ENCODE results near the gene RBMS1. TPM values are rescaled to one million over a fixed set of nuclear protein-coding genes. Genes with fewer than 3 reads are reported as not detected.

Gene RBMS1
- total RNA-seq, 5 donors from 2014 or later (not counting 1 experiment from before 2014, with no cell fraction given) = 94.2 to 137 (median 105) TPM

DNA sequence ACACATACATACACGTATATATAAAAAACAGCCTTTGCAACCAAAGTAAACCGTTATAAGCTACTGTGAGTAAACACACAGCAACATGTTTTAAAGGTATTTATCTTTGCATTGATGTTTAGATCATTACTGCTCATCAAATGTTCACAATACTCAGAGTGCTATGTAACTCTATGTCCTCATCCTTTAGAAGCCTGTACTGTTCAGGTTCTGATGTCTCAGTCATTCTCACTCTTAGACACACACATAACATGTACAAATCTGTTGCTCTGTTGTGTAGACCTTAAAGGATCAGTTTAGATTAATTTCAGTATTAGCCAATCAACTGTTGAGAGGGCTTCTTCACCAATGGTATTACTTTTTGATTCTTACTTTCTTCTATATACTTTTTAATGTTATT, 153.9 kb downstream of the RBMS1 start:
- ATAC-seq (replicated peaks in 1 of 4) = no peak
- H3K36me3 ChIP-seq (ENCODE audit: control insufficient read depth in 2 of 2, extremely low read depth in 1 of 2, insufficient read depth in 1 of 2, low read length in 1 of 2) = no peaks in the 10 kb centered on the region
- Mint-ChIP-seq H3K9me3 (no peaks in the 10 kb centered on the region), H3K27ac (peak overlapping the region in 1 of 2 donors; percentile 75), H3K27me3 (no peaks in the 10 kb centered on the region), H3K4me3 (no peak overlapping the region), H3K36me3 (peaks cover 12% of the 10 kb centered on the region), H3K4me1 (peaks cover 81 to 85% (median 83%) of the 10 kb centered on the region in 3 donors)
- CTCF ChIA-PET = no interaction called here
- DNase-seq = no peak
- no CpG with 5 or more reads among the region's 2 CpGs for WGBS (ENCODE audit: insufficient coverage)
- H3K4me1 ChIP-seq (ENCODE audit: control insufficient read depth in 1 of 2, extremely low read depth in 1 of 2, insufficient read depth in 2 of 2, low read length in 2 of 2) = peaks cover 15 to 17% of the 10 kb centered on the region in 2 experiments
- H3K4me3 ChIP-seq (ENCODE audit: control insufficient read depth in 1 of 2, extremely low read depth in 1 of 2, low read length in 1 of 2) = no peak overlapping the region
- no peak overlapping the region for H3K27ac ChIP-seq (ENCODE audit: low read length)
- H3K27me3 ChIP-seq (replicated peaks in 1 of 2; ENCODE audit: control insufficient read depth in 2 of 2, extremely low read depth in 1 of 2, insufficient read depth in 2 of 2, low read length in 1 of 2) = no peaks in the 10 kb centered on the region
- POLR2A ChIA-PET = no interaction called here
- H3K9me3 ChIP-seq = no peaks in the 10 kb centered on the region

GRCh38 chr2:160338901-160339685, 154.5 kb downstream of the RBMS1 start:
- no peak overlapping the region for H3K4me3 Mint-ChIP-seq

GRCh38 chr2:160337728-160338127, 155.9 kb downstream of the RBMS1 start:
- H3K4me3 ChIP-seq (ENCODE audit: control insufficient read depth in 1 of 2, extremely low read depth in 1 of 2, low read length in 1 of 2) = no peak overlapping the region
- Mint-ChIP-seq H3K4me1 (peaks cover 83 to 88% (median 85%) of the 10 kb centered on the region in 3 donors), H3K27ac (peak overlapping the region; percentile 26 to 53), H3K9me3 (no peaks in the 10 kb centered on the region), H3K27me3 (no peaks in the 10 kb centered on the region), H3K4me3 (no peak overlapping the region), H3K36me3 (peaks cover 8% of the 10 kb centered on the region)
- no peaks in the 10 kb centered on the region for H3K36me3 ChIP-seq (ENCODE audit: control insufficient read depth in 2 of 2, extremely low read depth in 1 of 2, insufficient read depth in 1 of 2, low read length in 1 of 2)
- H3K9me3 ChIP-seq = no peaks in the 10 kb centered on the region
- WGBS (ENCODE audit: insufficient coverage) = no CpG with 5 or more reads among the region's 3 CpGs
- DNase-seq = no peak
- no peaks in the 10 kb centered on the region for H3K27me3 ChIP-seq (replicated peaks in 1 of 2; ENCODE audit: control insufficient read depth in 2 of 2, extremely low read depth in 1 of 2, insufficient read depth in 2 of 2, low read length in 1 of 2)
- H3K4me1 ChIP-seq (ENCODE audit: control insufficient read depth in 1 of 2, extremely low read depth in 1 of 2, insufficient read depth in 2 of 2, low read length in 2 of 2) = peaks cover 25 to 27% of the 10 kb centered on the region in 2 experiments
- CTCF ChIA-PET = interaction anchor here (0.6 to 1.5 kb wide), 8 partner anchors 9 to 1554 kb away, joined by 3 to 5 read pairs (median 3); no protein-coding TSS in a partner anchor
- ATAC-seq (replicated peaks in 1 of 4) = no peak
- H3K27ac ChIP-seq (ENCODE audit: low read length) = no peak overlapping the region
- POLR2A ChIA-PET = interaction anchor here (0.6 to 0.7 kb wide), 3 partner anchors 265 to 975 kb away, joined by 3 to 11 read pairs (median 5); no protein-coding TSS in a partner anchor

More at GRCh38 chr2:160338901-160339685, 154.5 kb downstream of the RBMS1 start:
- CTCF ChIA-PET = interaction anchor here in 1 of 2 donors (1.5 kb wide), 1 partner anchor 15 kb away, joined by 5 read pairs; no protein-coding TSS in a partner anchor
- Histone ChIP-seq H3K36me3 (ENCODE audit: control insufficient read depth in 2 of 2, extremely low read depth in 1 of 2, insufficient read depth in 1 of 2, low read length in 1 of 2) (no peaks in the 10 kb centered on the region), H3K9me3 (no peaks in the 10 kb centered on the region), H3K4me3 (ENCODE audit: control insufficient read depth in 1 of 2, extremely low read depth in 1 of 2, low read length in 1 of 2) (no peak overlapping the region), H3K27ac (ENCODE audit: low read length) (no peak overlapping the region), H3K4me1 (ENCODE audit: control insufficient read depth in 1 of 2, extremely low read depth in 1 of 2, insufficient read depth in 2 of 2, low read length in 2 of 2) (peaks cover 18 to 20% of the 10 kb centered on the region in 2 experiments), H3K27me3 (replicated peaks in 1 of 2; ENCODE audit: control insufficient read depth in 2 of 2, extremely low read depth in 1 of 2, insufficient read depth in 2 of 2, low read length in 1 of 2) (no peaks in the 10 kb centered on the region)
- peaks cover 12% of the 10 kb centered on the region for H3K36me3 Mint-ChIP-seq
- POLR2A ChIA-PET = interaction anchor here in 1 of 2 donors (0.6 kb wide), 1 partner anchor 66 kb away, joined by 3 read pairs; no protein-coding TSS in a partner anchor
- H3K4me1 Mint-ChIP-seq = peaks cover 82 to 86% (median 84%) of the 10 kb centered on the region in 3 donors
- DNase-seq (no peak), ATAC-seq (replicated peaks in 1 of 4) (no peak)
- WGBS (ENCODE audit: insufficient coverage) = 73% methylated on average over 2 of the region's 5 CpGs
- H3K27ac Mint-ChIP-seq = peak overlapping the region; percentile 34 to 72
- no peaks in the 10 kb centered on the region for H3K27me3 Mint-ChIP-seq
- H3K9me3 Mint-ChIP-seq = no peaks in the 10 kb centered on the region

GRCh38 chr2:160336635-160337034, 157.0 kb downstream of the RBMS1 start:
- Histone ChIP-seq H3K27ac (ENCODE audit: low read length) (no peak overlapping the region), H3K36me3 (ENCODE audit: control insufficient read depth in 2 of 2, extremely low read depth in 1 of 2, insufficient read depth in 1 of 2, low read length in 1 of 2) (no peaks in the 10 kb centered on the region), H3K4me1 (ENCODE audit: control insufficient read depth in 1 of 2, extremely low read depth in 1 of 2, insufficient read depth in 2 of 2, low read length in 2 of 2) (peaks cover 28 to 37% of the 10 kb centered on the region in 2 experiments), H3K9me3 (no peaks in the 10 kb centered on the region), H3K27me3 (replicated peaks in 1 of 2; ENCODE audit: control insufficient read depth in 2 of 2, extremely low read depth in 1 of 2, insufficient read depth in 2 of 2, low read length in 1 of 2) (no peaks in the 10 kb centered on the region), H3K4me3 (ENCODE audit: control insufficient read depth in 1 of 2, extremely low read depth in 1 of 2, low read length in 1 of 2) (no peak overlapping the region)
- no peaks in the 10 kb centered on the region for H3K27me3 Mint-ChIP-seq
- DNase-seq (no peak), ATAC-seq (replicated peaks in 1 of 4) (no peak)
- ChIA-PET CTCF (interaction anchor here (0.8 to 1.5 kb wide), 5 partner anchors 8 to 12 kb away, joined by 3 read pairs; no protein-coding TSS in a partner anchor), POLR2A (interaction anchor here in 1 of 2 donors (0.6 kb wide), 1 partner anchor 1660 kb away, joined by 3 read pairs; no protein-coding TSS in a partner anchor)
- no peak overlapping the region for H3K4me3 Mint-ChIP-seq
- H3K27ac Mint-ChIP-seq = no peak overlapping the region
- no CpG with 5 or more reads among the region's 4 CpGs for WGBS (ENCODE audit: insufficient coverage)
- peaks cover 85 to 89% (median 87%) of the 10 kb centered on the region in 3 donors for H3K4me1 Mint-ChIP-seq
- H3K36me3 Mint-ChIP-seq = peaks cover 4% of the 10 kb centered on the region
- no peaks in the 10 kb centered on the region for H3K9me3 Mint-ChIP-seq

DNA sequence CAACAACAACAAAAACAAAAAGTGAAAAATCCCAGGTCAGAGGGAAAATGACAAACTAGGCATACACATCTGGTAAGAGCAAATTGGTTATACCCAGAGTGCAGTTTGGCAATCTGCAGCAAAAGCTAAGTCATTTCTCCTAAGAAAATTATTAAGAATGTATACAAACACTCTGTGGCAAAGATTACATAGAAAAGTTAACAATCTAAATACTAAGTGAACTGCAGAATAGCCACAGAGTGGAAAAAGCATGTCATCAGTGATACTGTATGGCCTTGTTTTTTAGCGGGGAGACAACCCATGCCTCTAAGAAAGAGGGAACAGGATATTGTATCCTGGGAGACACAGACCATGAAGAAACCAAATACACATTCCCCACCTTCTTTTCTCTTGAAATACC, 157.5 kb downstream of the RBMS1 start:
- no peaks in the 10 kb centered on the region for H3K36me3 ChIP-seq (ENCODE audit: control insufficient read depth in 2 of 2, extremely low read depth in 1 of 2, insufficient read depth in 1 of 2, low read length in 1 of 2)
- no CpG with 5 or more reads among the region's 1 CpG for WGBS (ENCODE audit: insufficient coverage)
- Mint-ChIP-seq H3K9me3 (no peaks in the 10 kb centered on the region), H3K36me3 (peaks cover 4% of the 10 kb centered on the region), H3K4me1 (peaks cover 85 to 89% (median 87%) of the 10 kb centered on the region in 3 donors), H3K27ac (peak overlapping the region; percentile 72 to 87), H3K27me3 (no peaks in the 10 kb centered on the region), H3K4me3 (peak overlapping the region in 1 of 3 donors; percentile 3)
- no peak overlapping the region for H3K27ac ChIP-seq (ENCODE audit: low read length)
- DNase-seq = no peak
- ChIA-PET CTCF (interaction anchor here (1.1 to 1.4 kb wide), 3 partner anchors 9 to 658 kb away, joined by 3 read pairs; no protein-coding TSS in a partner anchor), POLR2A (interaction anchor here in 1 of 2 donors (0.6 kb wide), 1 partner anchor 1660 kb away, joined by 3 read pairs; no protein-coding TSS in a partner anchor)
- H3K9me3 ChIP-seq = no peaks in the 10 kb centered on the region
- no peak for ATAC-seq (replicated peaks in 1 of 4)
- H3K27me3 ChIP-seq (replicated peaks in 1 of 2; ENCODE audit: control insufficient read depth in 2 of 2, extremely low read depth in 1 of 2, insufficient read depth in 2 of 2, low read length in 1 of 2) = no peaks in the 10 kb centered on the region
- H3K4me1 ChIP-seq (ENCODE audit: control insufficient read depth in 1 of 2, extremely low read depth in 1 of 2, insufficient read depth in 2 of 2, low read length in 2 of 2) = peaks cover 32 to 38% of the 10 kb centered on the region in 2 experiments
- no peak overlapping the region for H3K4me3 ChIP-seq (ENCODE audit: control insufficient read depth in 1 of 2, extremely low read depth in 1 of 2, low read length in 1 of 2)

DNA sequence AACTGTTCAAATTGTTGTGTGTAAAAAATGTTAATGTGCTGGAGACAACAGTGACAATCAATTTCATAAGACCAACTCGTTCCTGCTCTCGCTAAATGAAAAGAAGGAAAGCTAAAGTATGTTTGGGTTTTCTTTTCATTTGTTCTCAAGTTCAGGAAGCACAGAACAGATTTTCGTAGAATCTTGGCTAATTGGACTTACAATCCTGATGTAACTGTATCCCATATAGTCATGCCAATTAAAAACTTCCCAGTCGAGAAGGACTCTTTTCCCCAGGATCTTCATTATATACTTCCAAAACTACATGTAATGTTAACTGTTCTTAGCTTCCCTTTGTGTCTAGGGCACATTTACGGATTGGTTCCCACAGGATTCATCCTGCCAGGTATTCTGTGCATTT, 158.2 kb downstream of the RBMS1 start:
- 100% methylated on average over 1 of the region's 5 CpGs for WGBS (ENCODE audit: insufficient coverage)
- Mint-ChIP-seq H3K27ac (peak overlapping the region; percentile 72 to 87), H3K36me3 (peaks cover 4% of the 10 kb centered on the region), H3K4me3 (no peak overlapping the region), H3K9me3 (no peaks in the 10 kb centered on the region), H3K27me3 (no peaks in the 10 kb centered on the region), H3K4me1 (peaks cover 87 to 92% (median 91%) of the 10 kb centered on the region in 3 donors)
- no peak overlapping the region for H3K27ac ChIP-seq (ENCODE audit: low read length)
- H3K4me1 ChIP-seq (ENCODE audit: control insufficient read depth in 1 of 2, extremely low read depth in 1 of 2, insufficient read depth in 2 of 2, low read length in 2 of 2) = peaks cover 35 to 39% of the 10 kb centered on the region in 2 experiments
- H3K4me3 ChIP-seq (ENCODE audit: control insufficient read depth in 1 of 2, extremely low read depth in 1 of 2, low read length in 1 of 2) = no peak overlapping the region
- H3K36me3 ChIP-seq (ENCODE audit: control insufficient read depth in 2 of 2, extremely low read depth in 1 of 2, insufficient read depth in 1 of 2, low read length in 1 of 2) = no peaks in the 10 kb centered on the region
- H3K27me3 ChIP-seq (replicated peaks in 1 of 2; ENCODE audit: control insufficient read depth in 2 of 2, extremely low read depth in 1 of 2, insufficient read depth in 2 of 2, low read length in 1 of 2) = no peaks in the 10 kb centered on the region
- ChIA-PET POLR2A (interaction anchor here in 1 of 2 donors (0.7 kb wide), 1 partner anchor 70 kb away, joined by 4 read pairs; no protein-coding TSS in a partner anchor), CTCF (interaction anchor here (1.1 to 3.4 kb wide), 6 partner anchors 9 to 660 kb away, joined by 3 to 16 read pairs (median 3); no protein-coding TSS in a partner anchor)
- no peak for ATAC-seq (replicated peaks in 1 of 4)
- DNase-seq = no peak
- no peaks in the 10 kb centered on the region for H3K9me3 ChIP-seq

All from T-cell (primary cell).